Measurements from ENCODE around the gene LY6G6D. TPM values are rescaled to one million over a fixed set of nuclear protein-coding genes. Genes with fewer than 3 reads are reported as not detected.

LY6G6D gene
- total and polyA plus RNA-seq, 2 donors (not counting 3 experiments of a cell fraction or from before 2014, with no cell fraction given), result not detected

GRCh38 chr6:31680226-31681134, 34.7 kb upstream of the LY6G6D start, which contains the start of gene LY6G5C:
Gene LY6G5C, minus strand, starts transcription at chr6:31681067. Its CDS starts 694 bp downstream, at chr6:31680373.
- Histone ChIP-seq H3K79me2 (ENCODE audit: control insufficient read depth, insufficient read depth, low read length) (no peaks in the 10 kb centered on the region), H3K4me2 (ENCODE audit: insufficient read depth, low read length) (peak within 1 kb of the TSS; percentile 65), H3K9me3 (replicated peaks; ENCODE audit: control insufficient read depth, insufficient read depth, low read length) (no peaks in the 10 kb centered on the region), H2AFZ (ENCODE audit: low read depth, low read length) (peak within 1 kb of the TSS; percentile 94), H3K36me3 (ENCODE audit: control insufficient read depth in 2 of 2, extremely low read depth in 1 of 2, insufficient read depth in 2 of 2, low read length in 2 of 2) (no peaks in the 10 kb centered on the region), H4K20me1 (replicated peaks; ENCODE audit: control insufficient read depth, extremely low read depth, insufficient read depth, low read length) (no peaks in the 10 kb centered on the region), H3K4me3 (replicated peaks in 1 of 3; ENCODE audit: insufficient read depth in 1 of 3, low read depth in 1 of 3, low read length in 3 of 3) (peak within 1 kb of the TSS; percentile 18 to 59 (median 47)), H3K27me3 (ENCODE audit: control insufficient read depth in 2 of 2, insufficient read depth in 2 of 2, low read length in 2 of 2) (no peaks in the 10 kb centered on the region), H3K4me1 (ENCODE audit: control insufficient read depth, extremely low read depth, insufficient read depth, low read length) (peaks cover 8% of the 10 kb centered on the region), H3K27ac (ENCODE audit: insufficient read depth, low read depth, low read length) (peak within 1 kb of the TSS; percentile 18), H3K9ac (replicated peaks; ENCODE audit: extremely low read depth, insufficient read depth, low read length) (peak within 1 kb of the TSS; percentile 30), H3K9me1 (replicated peaks; ENCODE audit: control insufficient read depth, extremely low read depth, insufficient read depth, low read length) (no peaks in the 10 kb centered on the region)
- TF ChIP-seq CTCF (IDR thresholded peaks at IDR 0.05; ENCODE audit: extremely low read depth in 1 of 2, insufficient read depth in 1 of 2, low read depth in 1 of 2, low read length in 2 of 2) (peak; percentile 60 to 66), POLR2AphosphoS5 (IDR thresholded peaks at IDR 0.05; ENCODE audit: insufficient read depth, low read depth, low read length) (no peak), EZH2 (IDR thresholded peaks at IDR 0.05; ENCODE audit: borderline replicate concordance, low read depth, low read length, severe bottlenecking) (no peak), GATA2 (IDR thresholded peaks at IDR 0.05; ENCODE audit: insufficient read depth, insufficient read length, low read depth, low read length) (no peak), MYC (IDR thresholded peaks at IDR 0.05; ENCODE audit: low read depth, low read length) (no peak), MAX (IDR thresholded peaks at IDR 0.05; ENCODE audit: insufficient read depth, insufficient read length) (no peak), JUN (IDR thresholded peaks at IDR 0.05; ENCODE audit: borderline replicate concordance, insufficient read depth, insufficient read length, low read depth) (no peak)
- ChIA-PET POLR2A (interaction anchor here (0.6 to 0.8 kb wide), 2 partner anchors 57 to 149 kb away, joined by 3 to 7 read pairs; no protein-coding TSS in a partner anchor), CTCF (interaction anchor here (0.6 to 3.5 kb wide), 19 partner anchors 9 to 272 kb away, joined by 3 to 44 read pairs (median 4); partner anchors contain the start of genes ABHD16A, DDAH2, HSPA1B and MSH5)
- FAIRE-seq, result peak; percentile 84
- BruUV-seq (replicated peaks), result no TSS peak
- DNase-seq (ENCODE audit: low read depth, low spot score), result peak; percentile 81
- dilution Hi-C loops (cut with MboI; ENCODE audit: extremely low pct_ligation_motif_present, low sequenced_read_pairs) (no loop called here), intact Hi-C loops (cut with micrococcal nuclease) (loop anchor here (1.0 to 2.0 kb wide), 10 partner anchors 14 to 272 kb away; partner anchors contain the start of genes ABHD16A, CSNK2B, DDAH2 and NFKBIL1)

Measured in endothelial cell of umbilical vein (primary cell).